Fibroblast of villous mesenchyme (primary cell): ENCODE results near the gene ELOF1. TPM values are rescaled to one million over a fixed set of nuclear protein-coding genes. Genes with fewer than 3 reads are reported as not detected.

ENCODE experiments used
- DNase-seq: peaks from one replicate; pipeline ENCODE4 v3.0.0-alpha.2; 2010; ENCODE audit warnings: low read depth
- H3K4me3 ChIP-seq: 2 replicates; pipeline ENCODE4 v1.5.1; 2011; ENCODE audit warnings: low read depth, mild to moderate bottlenecking, low read length
- total RNA-seq: library from RNA; depleted of rRNA; stranded (reverse); fragments of >200 nt; gene quantifications from 2 replicates; pipeline ENCODE4 v1.2.3, GENCODE V29; 2012
- TF ChIP-seq, protein P1 (sequence below): IDR thresholded peaks from 2 replicates; pipeline ENCODE4 v1.5.1; 2012; ENCODE audit warnings: low read depth, mild to moderate bottlenecking, low read length; ENCODE audit not compliant: insufficient read depth

ELOF1 gene
- total RNA-seq, 1 donor: 31.1 TPM

DNA sequence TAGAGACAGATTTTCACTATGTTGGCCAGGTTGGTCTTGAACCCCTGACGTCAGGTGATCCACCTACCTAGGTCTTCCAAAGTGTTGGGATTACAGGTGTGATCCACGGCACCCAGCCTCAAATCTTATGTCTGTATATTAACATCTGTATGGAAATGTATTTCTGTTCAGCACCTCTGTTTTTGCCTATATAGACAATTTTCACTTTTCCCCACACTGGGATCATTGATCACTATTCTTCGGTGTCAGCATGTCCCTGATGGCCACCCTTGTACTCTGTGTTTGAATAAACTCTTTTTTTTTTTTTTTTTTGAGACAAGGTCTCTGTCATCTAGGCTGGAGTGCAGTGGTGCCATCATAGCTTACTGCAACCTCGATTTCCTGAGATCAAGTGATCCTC, 35.1 kb upstream of the ELOF1 start:
- H3K4me3 ChIP-seq: no peak overlapping the region
- no peak for DNase-seq
- TF ChIP-seq, protein P1, sequence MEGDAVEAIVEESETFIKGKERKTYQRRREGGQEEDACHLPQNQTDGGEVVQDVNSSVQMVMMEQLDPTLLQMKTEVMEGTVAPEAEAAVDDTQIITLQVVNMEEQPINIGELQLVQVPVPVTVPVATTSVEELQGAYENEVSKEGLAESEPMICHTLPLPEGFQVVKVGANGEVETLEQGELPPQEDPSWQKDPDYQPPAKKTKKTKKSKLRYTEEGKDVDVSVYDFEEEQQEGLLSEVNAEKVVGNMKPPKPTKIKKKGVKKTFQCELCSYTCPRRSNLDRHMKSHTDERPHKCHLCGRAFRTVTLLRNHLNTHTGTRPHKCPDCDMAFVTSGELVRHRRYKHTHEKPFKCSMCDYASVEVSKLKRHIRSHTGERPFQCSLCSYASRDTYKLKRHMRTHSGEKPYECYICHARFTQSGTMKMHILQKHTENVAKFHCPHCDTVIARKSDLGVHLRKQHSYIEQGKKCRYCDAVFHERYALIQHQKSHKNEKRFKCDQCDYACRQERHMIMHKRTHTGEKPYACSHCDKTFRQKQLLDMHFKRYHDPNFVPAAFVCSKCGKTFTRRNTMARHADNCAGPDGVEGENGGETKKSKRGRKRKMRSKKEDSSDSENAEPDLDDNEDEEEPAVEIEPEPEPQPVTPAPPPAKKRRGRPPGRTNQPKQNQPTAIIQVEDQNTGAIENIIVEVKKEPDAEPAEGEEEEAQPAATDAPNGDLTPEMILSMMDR: no peak

DNA sequence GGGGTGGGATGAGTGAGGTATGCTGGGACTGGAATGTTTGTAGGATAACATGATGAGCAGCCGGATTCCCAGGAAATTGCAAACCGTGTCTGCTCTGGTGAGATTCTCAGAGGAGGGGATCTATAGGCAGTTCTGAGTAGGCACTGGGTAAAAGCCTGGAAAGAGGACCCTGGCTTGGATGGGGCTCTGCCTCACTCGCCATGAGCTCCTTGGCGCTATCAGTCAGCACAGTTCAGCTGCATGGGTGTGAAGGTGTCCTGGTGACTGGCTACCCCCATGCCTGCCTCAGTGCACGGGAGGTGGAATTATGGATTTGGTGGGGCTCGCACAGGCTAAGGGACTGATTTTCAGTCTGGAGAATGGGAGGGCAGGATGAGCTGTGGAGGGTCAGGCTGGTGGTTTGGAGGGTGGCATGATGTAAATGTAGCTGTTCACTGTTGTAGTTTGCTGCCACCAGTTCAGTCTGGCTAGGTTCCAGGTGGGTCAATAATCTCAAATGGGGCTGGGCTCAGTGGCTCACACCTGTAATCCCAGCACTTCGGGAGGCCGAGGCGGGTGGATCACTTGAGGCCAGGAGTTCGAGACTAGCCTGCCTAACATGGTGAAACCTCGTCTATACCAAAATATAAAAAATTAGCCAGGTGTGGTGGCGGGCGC, 29.1 kb upstream of the ELOF1 start:
- TF ChIP-seq, protein P1: no peak
- no peak overlapping the region for H3K4me3 ChIP-seq

DNA sequence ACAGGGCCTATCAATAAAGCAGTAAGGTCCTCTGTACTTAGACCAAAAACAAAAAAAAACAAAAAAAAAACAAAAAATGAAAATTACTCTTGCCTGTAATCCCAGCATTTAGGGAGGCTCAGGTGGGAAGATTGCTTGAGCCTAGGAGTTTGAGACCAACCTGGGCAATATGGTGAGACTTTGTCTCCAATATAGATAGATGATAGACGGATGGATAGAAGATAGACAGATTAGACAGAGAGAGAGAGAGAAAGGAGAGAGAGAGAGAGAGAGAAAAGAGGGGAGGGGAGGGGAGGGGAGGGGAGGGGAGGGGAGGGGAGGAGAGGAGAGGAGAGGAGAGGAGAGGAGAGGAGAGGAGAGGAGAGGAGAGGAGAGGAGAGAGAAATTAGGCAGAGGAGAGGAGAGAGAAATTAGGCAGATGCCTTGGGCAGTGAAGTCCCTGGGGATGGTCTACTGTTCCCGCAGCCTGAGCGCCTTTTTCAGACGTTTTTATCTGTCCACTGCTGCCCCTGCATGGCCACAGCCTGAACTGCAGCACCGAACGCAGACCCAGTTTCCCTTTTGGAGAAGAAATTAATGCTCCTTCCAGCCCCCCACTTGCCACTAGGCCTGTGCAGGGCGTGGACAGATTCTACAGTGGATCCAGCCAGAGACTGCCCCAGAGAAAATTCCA, 28.4 kb upstream of the ELOF1 start:
- peak; percentile 69 for DNase-seq
- H3K4me3 ChIP-seq: no peak overlapping the region
- TF ChIP-seq, protein P1: peak; percentile 95

More for the DNA sequence above, 29.1 kb upstream of the ELOF1 start:
- no peak for DNase-seq

DNA sequence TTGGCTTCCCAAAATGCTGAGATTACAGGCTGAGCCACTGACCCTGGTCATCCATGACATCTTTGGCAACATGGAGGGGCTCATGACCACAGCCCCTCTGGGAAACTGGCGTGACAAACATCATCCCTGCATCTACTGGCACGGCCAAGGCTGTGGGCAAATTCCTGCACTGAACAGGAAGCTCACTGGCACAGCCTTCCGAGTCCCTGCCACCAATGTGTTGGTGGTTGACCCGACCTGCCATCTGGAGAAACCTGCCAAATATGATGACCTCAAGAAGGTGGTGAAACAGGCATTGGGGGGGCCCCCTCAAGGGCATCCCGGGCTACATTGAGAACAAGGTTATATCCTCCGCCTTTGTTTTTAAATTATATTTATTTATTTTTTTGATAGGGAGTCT, 27.3 kb upstream of the ELOF1 start:
- TF ChIP-seq, protein P1: no peak
- DNase-seq: no peak
- no peak overlapping the region for H3K4me3 ChIP-seq

DNA sequence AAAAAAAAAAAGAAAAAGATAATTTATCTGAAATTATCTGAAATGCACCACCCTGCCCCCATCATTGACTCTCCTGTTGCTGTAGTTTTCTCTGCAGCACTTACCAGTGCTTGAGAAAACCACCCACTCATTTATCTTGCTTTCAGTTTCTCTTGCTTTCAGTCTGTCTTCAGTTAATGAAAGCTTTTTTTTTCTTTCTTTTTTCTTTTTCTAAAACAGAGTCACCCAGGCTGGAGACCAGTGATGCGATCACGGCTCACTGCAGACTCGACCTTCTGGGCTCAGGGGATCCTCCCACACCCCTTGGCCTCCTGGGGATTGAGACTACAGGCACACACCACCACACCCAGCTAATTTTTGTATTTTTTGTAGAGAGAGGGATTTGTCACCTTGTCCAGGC, 22.7 kb upstream of the ELOF1 start:
- TF ChIP-seq, protein P1: no peak
- peak; percentile 28 for DNase-seq
- no peak overlapping the region for H3K4me3 ChIP-seq

DNA sequence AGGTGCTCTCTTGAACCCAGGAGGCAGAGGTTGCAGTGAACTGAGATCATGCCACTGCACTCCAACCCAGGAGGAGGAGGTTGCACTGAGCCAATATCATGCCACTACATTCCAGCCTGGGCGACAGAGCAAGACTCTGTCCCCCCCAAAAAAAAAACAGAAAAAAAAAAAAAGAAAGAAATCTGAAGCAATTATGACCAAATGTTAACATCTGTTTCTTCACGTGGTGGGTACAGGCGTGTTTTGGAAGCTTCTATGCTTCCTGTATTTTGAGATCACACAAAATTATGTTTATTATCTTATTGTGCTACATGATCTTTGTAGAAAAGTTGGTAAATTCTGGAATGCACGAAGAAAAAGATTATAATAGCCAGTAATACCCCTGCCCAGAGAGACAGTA, 21.1 kb upstream of the ELOF1 start:
- TF ChIP-seq, protein P1: no peak
- no peak overlapping the region for H3K4me3 ChIP-seq
- DNase-seq: no peak
